Activated T-helper 9 cell treated with anti-CD3 and anti-CD28 coated beads, Interleukin-2, amount 50 U/mL, for 16 hours (primary cell): ENCODE results near the gene MAN1B1.
A peak's percentile ranks its signal among the peaks of the same experiment; 100 is the strongest.

ENCODE experiments used
- DNase-seq: peaks from one replicate; pipeline ENCODE4 v3.0.0-alpha.2; 2020; ENCODE audit warnings: low read depth

Gene MAN1B1

GRCh38 chr9:137086531-137087408 is at the start of gene MAN1B1:
Gene MAN1B1, plus strand, starts transcription at chr9:137086985. Its CDS starts 15 bp downstream, at chr9:137087000.
- peak; percentile 99 for DNase-seq

- no peak for DNase-seq
These were observed 49.8 kb upstream of the MAN1B1 start for GRCh38 chr9:137037035-137037434.

- no peak for DNase-seq
These were observed 49.3 kb upstream of the MAN1B1 start for GRCh38 chr9:137037483-137037882.

- DNase-seq: no peak
These were observed 47.9 kb upstream of the MAN1B1 start for GRCh38 chr9:137038916-137039315.

GRCh38 chr9:137039611-137040366 is 47.0 kb upstream of the MAN1B1 start:
- no peak for DNase-seq

GRCh38 chr9:137040568-137040967 is 46.2 kb upstream of the MAN1B1 start:
- DNase-seq: no peak

GRCh38 chr9:137041124-137041523 is 45.7 kb upstream of the MAN1B1 start:
- DNase-seq: no peak

- DNase-seq: no peak
These were observed 43.7 kb upstream of the MAN1B1 start for GRCh38 chr9:137042751-137043727.

GRCh38 chr9:137044037-137044436 is 42.7 kb upstream of the MAN1B1 start:
- DNase-seq: no peak

GRCh38 chr9:137044502-137045177 is 42.1 kb upstream of the MAN1B1 start:
- DNase-seq: no peak

GRCh38 chr9:137045294-137046087 is 41.3 kb upstream of the MAN1B1 start:
- no peak for DNase-seq

- DNase-seq: peak; percentile 72
These were observed 40.5 kb upstream of the MAN1B1 start, which contains the start of gene NPDC1 for GRCh38 chr9:137046088-137046787. Gene NPDC1, minus strand, starts transcription at chr9:137046177. Its CDS starts 188 bp downstream, at chr9:137045989.

- DNase-seq: no peak
These were observed 37.9 kb upstream of the MAN1B1 start for GRCh38 chr9:137048655-137049543.

- DNase-seq: peak; percentile 36
These were observed 37.0 kb upstream of the MAN1B1 start for GRCh38 chr9:137049544-137050449.

- no peak for DNase-seq
These were observed 36.2 kb upstream of the MAN1B1 start for GRCh38 chr9:137050570-137050969.

GRCh38 chr9:137051145-137051724 is 35.5 kb upstream of the MAN1B1 start:
- DNase-seq: no peak

GRCh38 chr9:137052293-137052692 is 34.5 kb upstream of the MAN1B1 start:
- DNase-seq: no peak
